Stimulated activated naive B cell treated with anti-CD40 and anti-IgM and Interleukin-4, amounts not matched to agents 10 μg/mL and 1 μg/mL and 100 μg/mL, for 72 hours (primary cell): ENCODE measurements around the gene ATP1A4.

Experiments used
- ATAC-seq, 2 donors: fragments of 150-1000 bp; cut with Tn5 transposase; replicated peaks; 2 replicates each; pipeline ENCODE4 v1.10.0; 2021; ENCODE audit warnings: moderate library complexity in 1 of 2
- DNase-seq: peaks from one replicate; pipeline ENCODE4 v3.0.0; 2021
- H3K27ac Mint-ChIP-seq: one replicate; pipeline ENCODE4 v1.8.0; 2022; ENCODE audit warnings: mild to moderate bottlenecking, mixed read lengths
- H3K27me3 Mint-ChIP-seq, 2 donors: one replicate each; pipeline ENCODE4 v1.8.0; 2022; ENCODE audit warnings: mixed read lengths in 2 of 2
- H3K36me3 Mint-ChIP-seq, 2 donors: one replicate each; pipeline ENCODE4 v1.8.0; 2022; ENCODE audit warnings: mixed read lengths in 2 of 2, mild to moderate bottlenecking in 1 of 2
- H3K4me1 Mint-ChIP-seq, 2 donors: one replicate each; pipeline ENCODE4 v1.8.0; 2022; ENCODE audit warnings: mixed read lengths in 2 of 2, mild to moderate bottlenecking in 1 of 2
- H3K4me3 Mint-ChIP-seq, 2 donors: one replicate each; pipeline ENCODE4 v1.8.0; 2022; ENCODE audit warnings: mild to moderate bottlenecking in 2 of 2, mixed read lengths in 2 of 2, moderate library complexity in 1 of 2
- H3K9me3 Mint-ChIP-seq, 2 donors: one replicate each; pipeline ENCODE4 v1.8.0; 2022; ENCODE audit warnings: mixed read lengths in 2 of 2, mild to moderate bottlenecking in 1 of 2

The ATP1A4 gene

GRCh38 chr1:160129046-160129445 lies 22.4 kb upstream of the ATP1A4 start:
- Mint-ChIP-seq H3K36me3 (no peaks in the 10 kb centered on the region), H3K27me3 (peaks cover 30 to 43% of the 10 kb centered on the region in 2 donors), H3K27ac (no peak overlapping the region), H3K4me1 (no peaks in the 10 kb centered on the region), H3K4me3 (no peak overlapping the region), H3K9me3 (no peaks in the 10 kb centered on the region)
- ATAC-seq (no peak), DNase-seq (no peak)

- Mint-ChIP-seq H3K9me3 (no peaks in the 10 kb centered on the region), H3K4me3 (no peak overlapping the region), H3K4me1 (no peaks in the 10 kb centered on the region), H3K27ac (no peak overlapping the region), H3K27me3 (peaks cover 33 to 49% of the 10 kb centered on the region in 2 donors), H3K36me3 (no peaks in the 10 kb centered on the region)
- DNase-seq (no peak), ATAC-seq (no peak)
These were observed 21.8 kb upstream of the ATP1A4 start for GRCh38 chr1:160129558-160129957.

- Mint-ChIP-seq H3K27me3 (peaks cover 36 to 53% of the 10 kb centered on the region in 2 donors), H3K4me1 (no peaks in the 10 kb centered on the region), H3K36me3 (no peaks in the 10 kb centered on the region), H3K9me3 (no peaks in the 10 kb centered on the region), H3K4me3 (no peak overlapping the region), H3K27ac (no peak overlapping the region)
- DNase-seq (no peak), ATAC-seq (no peak)
These were observed 21.4 kb upstream of the ATP1A4 start for GRCh38 chr1:160129966-160130365.

- DNase-seq, result no peak
- ATAC-seq, result no peak
- no peak overlapping the region for H3K4me3 Mint-ChIP-seq
- peaks cover 39 to 55% of the 10 kb centered on the region in 2 donors for H3K27me3 Mint-ChIP-seq
- H3K36me3 Mint-ChIP-seq, result no peaks in the 10 kb centered on the region
- no peaks in the 10 kb centered on the region for H3K9me3 Mint-ChIP-seq
- no peaks in the 10 kb centered on the region for H3K4me1 Mint-ChIP-seq
- H3K27ac Mint-ChIP-seq, result no peak overlapping the region
These were observed 20.9 kb upstream of the ATP1A4 start for GRCh38 chr1:160130486-160130885.

GRCh38 chr1:160130939-160131338 lies 20.5 kb upstream of the ATP1A4 start:
- H3K4me1 Mint-ChIP-seq, result no peaks in the 10 kb centered on the region
- H3K27me3 Mint-ChIP-seq, result peaks cover 39 to 59% of the 10 kb centered on the region in 2 donors
- no peaks in the 10 kb centered on the region for H3K36me3 Mint-ChIP-seq
- DNase-seq (no peak), ATAC-seq (no peak)
- no peaks in the 10 kb centered on the region for H3K9me3 Mint-ChIP-seq
- no peak overlapping the region for H3K27ac Mint-ChIP-seq
- H3K4me3 Mint-ChIP-seq, result no peak overlapping the region

GRCh38 chr1:160131803-160132565 lies 19.4 kb upstream of the ATP1A4 start:
- H3K36me3 Mint-ChIP-seq, result no peaks in the 10 kb centered on the region
- peaks cover 39 to 70% of the 10 kb centered on the region in 2 donors for H3K27me3 Mint-ChIP-seq

GRCh38 chr1:160133990-160134770 lies 17.2 kb upstream of the ATP1A4 start:
- Mint-ChIP-seq H3K4me3 (no peak overlapping the region), H3K36me3 (no peaks in the 10 kb centered on the region), H3K9me3 (no peaks in the 10 kb centered on the region), H3K27me3 (peaks cover 37 to 72% of the 10 kb centered on the region in 2 donors), H3K27ac (no peak overlapping the region), H3K4me1 (no peaks in the 10 kb centered on the region)
- no peak for DNase-seq
- no peak for ATAC-seq

More at GRCh38 chr1:160131803-160132565, 19.4 kb upstream of the ATP1A4 start:
- Mint-ChIP-seq H3K4me1 (no peaks in the 10 kb centered on the region), H3K9me3 (no peaks in the 10 kb centered on the region), H3K4me3 (no peak overlapping the region), H3K27ac (no peak overlapping the region)
- DNase-seq, result no peak
- ATAC-seq, result no peak

GRCh38 chr1:160134791-160135572 lies 16.4 kb upstream of the ATP1A4 start:
- H3K4me1 Mint-ChIP-seq, result no peaks in the 10 kb centered on the region
- no peak overlapping the region for H3K4me3 Mint-ChIP-seq
- ATAC-seq (peak in 1 of 2 donors; percentile 33), DNase-seq (no peak)
- peaks cover 38 to 65% of the 10 kb centered on the region in 2 donors for H3K27me3 Mint-ChIP-seq
- no peaks in the 10 kb centered on the region for H3K9me3 Mint-ChIP-seq
- H3K27ac Mint-ChIP-seq, result no peak overlapping the region
- H3K36me3 Mint-ChIP-seq, result no peaks in the 10 kb centered on the region

- H3K4me1 Mint-ChIP-seq, result no peaks in the 10 kb centered on the region
- H3K36me3 Mint-ChIP-seq, result no peaks in the 10 kb centered on the region
- H3K27me3 Mint-ChIP-seq, result peaks cover 38 to 58% of the 10 kb centered on the region in 2 donors
- H3K4me3 Mint-ChIP-seq, result no peak overlapping the region
- ATAC-seq (no peak), DNase-seq (no peak)
- H3K27ac Mint-ChIP-seq, result no peak overlapping the region
- no peaks in the 10 kb centered on the region for H3K9me3 Mint-ChIP-seq
These were observed 15.1 kb upstream of the ATP1A4 start for GRCh38 chr1:160136121-160136925.

- no peak overlapping the region for H3K4me3 Mint-ChIP-seq
- H3K36me3 Mint-ChIP-seq, result no peaks in the 10 kb centered on the region
- no peaks in the 10 kb centered on the region for H3K4me1 Mint-ChIP-seq
- ATAC-seq (no peak), DNase-seq (no peak)
- peaks cover 42 to 61% of the 10 kb centered on the region in 2 donors for H3K27me3 Mint-ChIP-seq
- H3K9me3 Mint-ChIP-seq, result no peaks in the 10 kb centered on the region
- H3K27ac Mint-ChIP-seq, result no peak overlapping the region
These were observed 14.5 kb upstream of the ATP1A4 start for GRCh38 chr1:160136926-160137200.

- no peak overlapping the region for H3K27ac Mint-ChIP-seq
- ATAC-seq, result no peak
- H3K27me3 Mint-ChIP-seq, result peaks cover 42 to 61% of the 10 kb centered on the region in 2 donors
- H3K4me3 Mint-ChIP-seq, result no peak overlapping the region
- no peaks in the 10 kb centered on the region for H3K36me3 Mint-ChIP-seq
- DNase-seq, result no peak
- H3K9me3 Mint-ChIP-seq, result no peaks in the 10 kb centered on the region
- no peaks in the 10 kb centered on the region for H3K4me1 Mint-ChIP-seq
These were observed 14.1 kb upstream of the ATP1A4 start for GRCh38 chr1:160137216-160137862.

- no peak overlapping the region for H3K27ac Mint-ChIP-seq
- DNase-seq, result no peak
- no peak overlapping the region for H3K4me3 Mint-ChIP-seq
- no peaks in the 10 kb centered on the region for H3K9me3 Mint-ChIP-seq
- no peak for ATAC-seq
- H3K4me1 Mint-ChIP-seq, result no peaks in the 10 kb centered on the region
- peaks cover 34 to 46% of the 10 kb centered on the region in 2 donors for H3K27me3 Mint-ChIP-seq
- H3K36me3 Mint-ChIP-seq, result no peaks in the 10 kb centered on the region
These were observed 11.6 kb upstream of the ATP1A4 start for GRCh38 chr1:160139840-160140239.

GRCh38 chr1:160143695-160144094 lies 7.7 kb upstream of the ATP1A4 start:
- DNase-seq (no peak), ATAC-seq (no peak)
- peaks cover 0 to 1% of the 10 kb centered on the region in 2 donors for H3K4me1 Mint-ChIP-seq
- H3K4me3 Mint-ChIP-seq, result no peak overlapping the region
- no peaks in the 10 kb centered on the region for H3K36me3 Mint-ChIP-seq
- no peak overlapping the region for H3K27ac Mint-ChIP-seq
- H3K9me3 Mint-ChIP-seq, result no peaks in the 10 kb centered on the region
- peaks cover 27 to 32% of the 10 kb centered on the region in 2 donors for H3K27me3 Mint-ChIP-seq
